Measurements from ENCODE around the gene HBQ1. TPM values are rescaled to one million over a fixed set of nuclear protein-coding genes. Genes with fewer than 3 reads are reported as not detected.
A peak's percentile ranks its signal among the peaks of the same experiment; 100 is the strongest.
"Not testable (repeated sequence)": the region's sequence is repeated elsewhere in the genome, so short reads cannot be mapped to it uniquely, and the experiment has no call there.

HBQ1 gene
- total RNA-seq, 1 donor from 2014 or later, result not detected

DNA sequence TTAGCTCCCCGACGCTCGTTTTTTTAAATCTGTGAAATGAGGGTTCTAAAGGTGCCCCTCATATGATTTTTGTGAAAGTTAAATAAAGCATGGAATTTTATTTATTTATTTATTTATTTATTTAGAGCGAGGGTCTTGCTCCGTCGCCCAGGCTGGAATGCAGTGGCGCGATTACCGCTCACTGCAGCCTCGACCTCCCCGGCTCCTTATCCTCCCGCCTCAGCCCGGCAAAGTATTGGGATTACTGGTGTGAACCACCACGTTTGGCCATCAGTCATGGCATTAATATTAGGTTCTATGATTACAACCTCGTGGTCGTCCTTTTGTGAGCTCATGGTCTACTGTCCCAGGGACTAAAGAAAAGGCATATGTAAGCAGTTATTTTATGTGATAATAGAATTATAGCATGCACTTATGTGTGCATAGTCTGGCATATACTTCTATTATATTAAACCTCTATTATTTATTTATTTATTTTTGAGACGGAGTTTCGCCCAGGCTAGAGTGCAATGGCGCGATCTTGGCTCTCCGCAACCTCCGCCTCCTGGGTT is 49.5 kb downstream of the HBQ1 start:
- peak overlapping the region; percentile 23 for H3K27ac Mint-ChIP-seq (ENCODE audit: unreplicated experiment)

DNA sequence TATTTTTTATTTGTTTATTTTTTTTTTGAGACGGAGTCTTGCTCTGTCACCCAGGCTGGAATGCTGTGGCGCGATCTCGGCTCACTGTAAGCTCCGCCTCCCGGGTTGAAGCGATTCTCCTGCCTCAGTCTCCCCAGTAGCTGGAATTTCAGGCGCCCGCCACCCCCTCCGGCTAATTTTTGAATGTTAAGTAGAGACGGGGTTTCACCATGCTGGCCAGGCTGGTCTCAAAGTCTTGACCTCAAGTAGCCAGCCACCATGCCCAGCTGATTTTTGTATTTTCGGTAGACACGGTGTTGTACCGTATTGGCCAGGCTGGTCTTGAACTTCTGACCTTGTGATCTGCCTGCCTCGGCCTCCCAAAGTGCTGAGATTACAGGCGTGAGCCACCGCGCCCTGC is 50.1 kb downstream of the HBQ1 start:
- Mint-ChIP-seq H3K4me1 (ENCODE audit: unreplicated experiment) (peaks cover 29% of the 10 kb centered on the region), H3K36me3 (ENCODE audit: unreplicated experiment) (peaks cover 19% of the 10 kb centered on the region)
- H3K27me3 Mint-ChIP-seq (ENCODE audit: unreplicated experiment); H3K27ac Mint-ChIP-seq (ENCODE audit: unreplicated experiment); H3K9me3 Mint-ChIP-seq (ENCODE audit: unreplicated experiment); H3K4me3 Mint-ChIP-seq (ENCODE audit: unreplicated experiment); DNase-seq (ENCODE audit: extremely low spot score, unreplicated experiment): not testable (repeated sequence)

More for the DNA sequence above, 49.5 kb downstream of the HBQ1 start:
- TF ChIP-seq, protein P1, sequence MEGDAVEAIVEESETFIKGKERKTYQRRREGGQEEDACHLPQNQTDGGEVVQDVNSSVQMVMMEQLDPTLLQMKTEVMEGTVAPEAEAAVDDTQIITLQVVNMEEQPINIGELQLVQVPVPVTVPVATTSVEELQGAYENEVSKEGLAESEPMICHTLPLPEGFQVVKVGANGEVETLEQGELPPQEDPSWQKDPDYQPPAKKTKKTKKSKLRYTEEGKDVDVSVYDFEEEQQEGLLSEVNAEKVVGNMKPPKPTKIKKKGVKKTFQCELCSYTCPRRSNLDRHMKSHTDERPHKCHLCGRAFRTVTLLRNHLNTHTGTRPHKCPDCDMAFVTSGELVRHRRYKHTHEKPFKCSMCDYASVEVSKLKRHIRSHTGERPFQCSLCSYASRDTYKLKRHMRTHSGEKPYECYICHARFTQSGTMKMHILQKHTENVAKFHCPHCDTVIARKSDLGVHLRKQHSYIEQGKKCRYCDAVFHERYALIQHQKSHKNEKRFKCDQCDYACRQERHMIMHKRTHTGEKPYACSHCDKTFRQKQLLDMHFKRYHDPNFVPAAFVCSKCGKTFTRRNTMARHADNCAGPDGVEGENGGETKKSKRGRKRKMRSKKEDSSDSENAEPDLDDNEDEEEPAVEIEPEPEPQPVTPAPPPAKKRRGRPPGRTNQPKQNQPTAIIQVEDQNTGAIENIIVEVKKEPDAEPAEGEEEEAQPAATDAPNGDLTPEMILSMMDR (IDR thresholded peaks at IDR 0.05), result no peak
- no peaks in the 10 kb centered on the region for H3K27me3 Mint-ChIP-seq (ENCODE audit: unreplicated experiment)
- peak overlapping the region; percentile 55 for H3K4me3 Mint-ChIP-seq (ENCODE audit: unreplicated experiment)
- H3K4me1 Mint-ChIP-seq (ENCODE audit: unreplicated experiment), result peaks cover 26% of the 10 kb centered on the region
- peaks cover 19% of the 10 kb centered on the region for H3K36me3 Mint-ChIP-seq (ENCODE audit: unreplicated experiment)
- no peak for DNase-seq (ENCODE audit: extremely low spot score, unreplicated experiment)
- H3K9me3 Mint-ChIP-seq (ENCODE audit: unreplicated experiment), result no peaks in the 10 kb centered on the region

Other genes with a start within 250 kb of the HBQ1 start
- 9.9 and 10.3 TPM in 2 replicates for gene POLR3K, start 126.9 kb upstream of the HBQ1 start, total RNA-seq
- gene SNRNP25, start 126.6 kb upstream of the HBQ1 start, total RNA-seq, result 28.6 and 30.4 TPM in 2 replicates
- gene RHBDF1, start 107.8 kb upstream of the HBQ1 start, total RNA-seq, result 56.8 and 57.6 TPM in 2 replicates
- 65.9 and 71.6 TPM in 2 replicates for gene MPG, start 102.2 kb upstream of the HBQ1 start, total RNA-seq
- 45.1 and 45.3 TPM in 2 replicates for gene NPRL3, start 41.8 kb upstream of the HBQ1 start, total RNA-seq
- not detected in 2 replicates for gene HBZ, start 27.8 kb upstream of the HBQ1 start, total RNA-seq
- not detected in 2 replicates for gene HBM, start 14.5 kb upstream of the HBQ1 start, total RNA-seq
- gene HBA2, start 7.6 kb upstream of the HBQ1 start, total RNA-seq, result not detected in 2 replicates
- gene HBA1, start 3.8 kb upstream of the HBQ1 start, total RNA-seq, result not detected in 2 replicates
- 103 and 104 TPM in 2 replicates for gene LUC7L, start 49.0 kb downstream of the HBQ1 start, total RNA-seq
- gene FAM234A, start 54.4 kb downstream of the HBQ1 start, total RNA-seq, result 171 and 185 TPM in 2 replicates
- 6.2 and 9.5 TPM in 2 replicates for gene RGS11, start 95.5 kb downstream of the HBQ1 start, total RNA-seq
- 0.54 TPM in 1 of 2 replicates, not detected in the other for gene ARHGDIG, start 100.1 kb downstream of the HBQ1 start, total RNA-seq
- gene PDIA2, start 102.7 kb downstream of the HBQ1 start, total RNA-seq, result not detected in 2 replicates
- gene AXIN1, start 172.3 kb downstream of the HBQ1 start, total RNA-seq, result 31.5 and 33.0 TPM in 2 replicates
- gene MRPL28, start 190.1 kb downstream of the HBQ1 start, total RNA-seq, result 71.7 and 74.3 TPM in 2 replicates
- gene PGAP6, start 201.5 kb downstream of the HBQ1 start, total RNA-seq, result 59.3 and 61.6 TPM in 2 replicates
- 148 and 157 TPM in 2 replicates for gene NME4, start 216.7 kb downstream of the HBQ1 start, total RNA-seq
- 23.4 and 23.9 TPM in 2 replicates for gene DECR2, start 221.4 kb downstream of the HBQ1 start, total RNA-seq
- gene RAB11FIP3, start 245.2 kb downstream of the HBQ1 start, total RNA-seq, result 60.2 and 65.2 TPM in 2 replicates